Measurements from ENCODE around the gene STEAP1B.

DNA sequence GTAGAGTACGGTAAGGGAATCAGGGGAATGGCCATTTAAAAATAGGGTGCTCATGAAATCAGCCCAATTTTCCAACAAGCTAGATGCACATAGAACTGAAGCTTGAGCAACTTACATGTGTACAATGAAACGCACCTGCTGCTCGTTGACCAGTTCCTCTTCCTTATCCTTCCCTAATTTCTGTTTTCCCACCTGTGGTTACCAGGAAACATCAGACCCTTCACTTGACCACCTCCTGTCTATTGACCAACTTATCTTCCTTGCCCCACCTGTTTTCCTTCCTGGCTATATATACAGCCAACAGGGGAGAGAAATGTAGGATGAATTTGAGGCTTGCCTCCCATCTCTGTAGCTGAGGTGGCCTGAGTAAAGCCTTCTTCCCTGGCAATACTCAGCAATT lies 105.2 kb downstream of the STEAP1B start:
- TF ChIP-seq, protein P1, sequence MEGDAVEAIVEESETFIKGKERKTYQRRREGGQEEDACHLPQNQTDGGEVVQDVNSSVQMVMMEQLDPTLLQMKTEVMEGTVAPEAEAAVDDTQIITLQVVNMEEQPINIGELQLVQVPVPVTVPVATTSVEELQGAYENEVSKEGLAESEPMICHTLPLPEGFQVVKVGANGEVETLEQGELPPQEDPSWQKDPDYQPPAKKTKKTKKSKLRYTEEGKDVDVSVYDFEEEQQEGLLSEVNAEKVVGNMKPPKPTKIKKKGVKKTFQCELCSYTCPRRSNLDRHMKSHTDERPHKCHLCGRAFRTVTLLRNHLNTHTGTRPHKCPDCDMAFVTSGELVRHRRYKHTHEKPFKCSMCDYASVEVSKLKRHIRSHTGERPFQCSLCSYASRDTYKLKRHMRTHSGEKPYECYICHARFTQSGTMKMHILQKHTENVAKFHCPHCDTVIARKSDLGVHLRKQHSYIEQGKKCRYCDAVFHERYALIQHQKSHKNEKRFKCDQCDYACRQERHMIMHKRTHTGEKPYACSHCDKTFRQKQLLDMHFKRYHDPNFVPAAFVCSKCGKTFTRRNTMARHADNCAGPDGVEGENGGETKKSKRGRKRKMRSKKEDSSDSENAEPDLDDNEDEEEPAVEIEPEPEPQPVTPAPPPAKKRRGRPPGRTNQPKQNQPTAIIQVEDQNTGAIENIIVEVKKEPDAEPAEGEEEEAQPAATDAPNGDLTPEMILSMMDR (IDR thresholded peaks at IDR 0.05) = no peak
- no peak for TF ChIP-seq POLR2A (IDR thresholded peaks at IDR 0.05)
